ENCODE data around the gene ITGA1.

The ITGA1 gene

DNA sequence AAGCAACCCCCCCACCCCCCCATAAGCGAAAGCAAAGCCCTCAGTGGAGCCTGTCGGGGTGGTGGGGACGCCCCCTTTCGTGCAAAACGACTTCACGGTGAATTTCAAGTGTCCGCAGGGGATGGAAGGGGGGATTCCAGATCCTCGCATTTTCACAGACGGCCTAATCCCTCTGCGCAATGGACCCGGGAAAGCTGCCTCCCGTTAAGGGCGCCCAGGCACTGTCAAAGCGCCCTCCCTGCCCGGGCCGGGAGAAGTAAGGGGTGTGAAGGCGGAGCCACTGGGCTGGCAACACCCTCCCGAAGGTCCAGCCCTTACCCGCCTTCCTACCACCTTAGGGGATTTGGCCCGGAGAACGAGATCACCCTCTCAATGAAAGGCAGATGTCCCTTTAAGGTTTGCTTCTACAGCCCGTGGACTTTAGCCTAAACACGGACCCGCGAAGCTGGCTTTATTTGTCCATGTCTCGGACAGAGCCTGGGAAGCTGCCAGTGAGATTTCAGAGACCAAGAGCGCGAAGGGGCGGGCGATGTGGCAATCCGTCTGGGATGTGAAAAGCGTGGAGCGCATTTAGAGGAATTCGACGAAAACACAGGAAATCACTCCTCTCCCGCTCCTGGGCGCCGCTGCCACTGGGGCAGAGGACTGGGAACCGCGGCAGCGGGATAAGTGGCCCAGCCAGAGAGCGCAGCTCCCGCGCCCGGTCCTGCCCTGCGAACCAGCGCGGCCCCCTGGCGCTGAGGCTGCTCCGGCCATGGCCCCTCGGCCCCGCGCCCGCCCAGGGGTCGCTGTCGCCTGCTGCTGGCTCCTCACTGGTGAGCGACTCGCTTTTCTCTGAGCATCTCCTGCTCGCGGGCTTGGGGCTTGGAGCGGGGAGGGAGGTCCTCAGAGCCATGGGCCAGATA lies at the start of gene ITGA1, which contains the start of gene PELO:
ITGA1 (plus strand) TSS at position 317 of the 905 bp plus-strand sequence; CDS start at position 755, 438 bp downstream.
PELO (plus strand) TSS at position 317 of the 905 bp plus-strand sequence. CDS start 12,479 bp downstream, outside the sequence.
- peak within 1 kb of the TSS; percentile 83 for H3K4me3 ChIP-seq (ENCODE audit: low read length, poor library complexity, severe bottlenecking)
- H3F3A ChIP-seq (ENCODE audit: low read depth) = no peaks in the 10 kb centered on the region
- no peak for TF ChIP-seq EZH2phosphoT487 (IDR thresholded peaks at IDR 0.05; ENCODE audit: borderline replicate concordance)
- TF ChIP-seq, protein P1, sequence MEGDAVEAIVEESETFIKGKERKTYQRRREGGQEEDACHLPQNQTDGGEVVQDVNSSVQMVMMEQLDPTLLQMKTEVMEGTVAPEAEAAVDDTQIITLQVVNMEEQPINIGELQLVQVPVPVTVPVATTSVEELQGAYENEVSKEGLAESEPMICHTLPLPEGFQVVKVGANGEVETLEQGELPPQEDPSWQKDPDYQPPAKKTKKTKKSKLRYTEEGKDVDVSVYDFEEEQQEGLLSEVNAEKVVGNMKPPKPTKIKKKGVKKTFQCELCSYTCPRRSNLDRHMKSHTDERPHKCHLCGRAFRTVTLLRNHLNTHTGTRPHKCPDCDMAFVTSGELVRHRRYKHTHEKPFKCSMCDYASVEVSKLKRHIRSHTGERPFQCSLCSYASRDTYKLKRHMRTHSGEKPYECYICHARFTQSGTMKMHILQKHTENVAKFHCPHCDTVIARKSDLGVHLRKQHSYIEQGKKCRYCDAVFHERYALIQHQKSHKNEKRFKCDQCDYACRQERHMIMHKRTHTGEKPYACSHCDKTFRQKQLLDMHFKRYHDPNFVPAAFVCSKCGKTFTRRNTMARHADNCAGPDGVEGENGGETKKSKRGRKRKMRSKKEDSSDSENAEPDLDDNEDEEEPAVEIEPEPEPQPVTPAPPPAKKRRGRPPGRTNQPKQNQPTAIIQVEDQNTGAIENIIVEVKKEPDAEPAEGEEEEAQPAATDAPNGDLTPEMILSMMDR (conservative IDR thresholded peaks at IDR 0.05; ENCODE audit: low read length) = peak; percentile 45
- no peaks in the 10 kb centered on the region for H3K9me3 ChIP-seq (ENCODE audit: insufficient read depth, low read depth, low read length)
- H2AFZ ChIP-seq (ENCODE audit: low read length) = peak within 1 kb of the TSS; percentile 97
- H3K27me3 ChIP-seq (ENCODE audit: insufficient read depth, low read length, poor library complexity, severe bottlenecking) = no peaks in the 10 kb centered on the region
- peak within 1 kb of the TSS; percentile 83 for H3K4me2 ChIP-seq (ENCODE audit: low read depth, low read length, poor library complexity, severe bottlenecking)
- no peaks in the 10 kb centered on the region for H3K36me3 ChIP-seq (ENCODE audit: insufficient read depth, low read length)
- H4K20me1 ChIP-seq (ENCODE audit: insufficient read depth, low read length, poor library complexity, severe bottlenecking) = no peaks in the 10 kb centered on the region
- peak within 1 kb of the TSS; percentile 57 for H3K9ac ChIP-seq (ENCODE audit: low read depth, low read length, poor library complexity, severe bottlenecking)
- H3K79me2 ChIP-seq (ENCODE audit: insufficient read depth, low read length) = no peaks in the 10 kb centered on the region
- H3K4me1 ChIP-seq (ENCODE audit: insufficient read depth, low read length, poor library complexity, severe bottlenecking) = peaks cover 19% of the 10 kb centered on the region
- no peaks in the 10 kb centered on the region for H3K9me2 ChIP-seq (replicated peaks; ENCODE audit: low read depth, low read length)

DNA sequence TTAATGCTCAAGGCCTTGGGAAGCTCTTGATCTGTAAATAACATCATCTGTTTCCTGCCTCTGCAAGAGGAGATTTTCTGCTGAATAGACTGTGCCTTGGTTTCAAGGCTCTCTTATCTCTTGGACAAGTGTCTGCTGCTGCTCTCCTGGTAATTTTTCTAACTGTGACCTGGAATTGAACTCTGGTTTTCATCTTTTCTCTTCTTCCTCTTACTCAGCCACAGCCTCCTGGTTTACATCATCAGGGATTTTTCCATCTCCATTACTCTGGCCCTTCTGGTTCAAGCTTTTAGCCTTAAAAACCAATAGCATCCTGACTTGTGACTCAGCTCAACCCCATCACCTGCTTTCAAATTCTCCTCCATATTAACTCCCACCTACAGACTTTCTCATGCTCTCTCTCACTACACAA lies 49.6 kb upstream of the ITGA1 start:
- H3K9me2 ChIP-seq (replicated peaks; ENCODE audit: low read depth, low read length) = no peaks in the 10 kb centered on the region
- H4K20me1 ChIP-seq (ENCODE audit: insufficient read depth, low read length, poor library complexity, severe bottlenecking) = no peaks in the 10 kb centered on the region
- no peak overlapping the region for H2AFZ ChIP-seq (ENCODE audit: low read length)
- H3K9ac ChIP-seq (ENCODE audit: low read depth, low read length, poor library complexity, severe bottlenecking) = no peak overlapping the region
- H3K4me2 ChIP-seq (ENCODE audit: low read depth, low read length, poor library complexity, severe bottlenecking) = peak overlapping the region; percentile 41
- TF ChIP-seq, protein P1 (conservative IDR thresholded peaks at IDR 0.05; ENCODE audit: low read length) = no peak
- no peak for TF ChIP-seq EZH2phosphoT487 (IDR thresholded peaks at IDR 0.05; ENCODE audit: borderline replicate concordance)
- H3K9me3 ChIP-seq (ENCODE audit: insufficient read depth, low read depth, low read length) = 0 out of 2 replicates have a peak, but pooled peaks cover 4% of the 10 kb centered on the region
- peaks cover 21% of the 10 kb centered on the region for H3F3A ChIP-seq (ENCODE audit: low read depth)
- H3K4me1 ChIP-seq (ENCODE audit: insufficient read depth, low read length, poor library complexity, severe bottlenecking) = peaks cover 68% of the 10 kb centered on the region
- H3K27me3 ChIP-seq (ENCODE audit: insufficient read depth, low read length, poor library complexity, severe bottlenecking) = no peaks in the 10 kb centered on the region
- no peaks in the 10 kb centered on the region for H3K79me2 ChIP-seq (ENCODE audit: insufficient read depth, low read length)
- no peaks in the 10 kb centered on the region for H3K36me3 ChIP-seq (ENCODE audit: insufficient read depth, low read length)
- peak overlapping the region; percentile 13 for H3K4me3 ChIP-seq (ENCODE audit: low read length, poor library complexity, severe bottlenecking)

DNA sequence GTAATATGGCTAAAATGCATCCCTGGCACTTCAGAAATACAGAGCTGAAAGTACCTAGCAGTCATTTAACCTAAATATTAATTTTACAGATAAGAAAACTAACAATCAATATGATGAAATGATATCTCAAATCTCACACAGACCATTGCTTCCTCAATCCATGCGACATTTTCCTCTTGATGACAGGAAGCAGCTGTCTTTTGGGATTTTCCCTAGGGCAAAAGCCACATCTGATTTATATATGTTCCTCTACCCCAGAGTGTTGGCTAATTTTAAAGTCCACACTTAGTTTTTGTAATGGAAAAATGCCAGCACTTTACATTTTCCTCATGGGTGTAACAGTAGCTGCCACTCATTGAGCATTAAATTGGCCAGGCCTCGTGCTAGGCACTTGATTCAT lies 47.7 kb upstream of the ITGA1 start:
- H3K9me2 ChIP-seq (replicated peaks; ENCODE audit: low read depth, low read length) = no peaks in the 10 kb centered on the region
- no peak for TF ChIP-seq EZH2phosphoT487 (IDR thresholded peaks at IDR 0.05; ENCODE audit: borderline replicate concordance)
- TF ChIP-seq, protein P1 (conservative IDR thresholded peaks at IDR 0.05; ENCODE audit: low read length) = no peak
- H3F3A ChIP-seq (ENCODE audit: low read depth) = peaks cover 21% of the 10 kb centered on the region
- no peak overlapping the region for H3K9ac ChIP-seq (ENCODE audit: low read depth, low read length, poor library complexity, severe bottlenecking)
- peaks cover 78% of the 10 kb centered on the region for H3K4me1 ChIP-seq (ENCODE audit: insufficient read depth, low read length, poor library complexity, severe bottlenecking)
- no peaks in the 10 kb centered on the region for H3K27me3 ChIP-seq (ENCODE audit: insufficient read depth, low read length, poor library complexity, severe bottlenecking)
- H3K36me3 ChIP-seq (ENCODE audit: insufficient read depth, low read length) = no peaks in the 10 kb centered on the region
- no peaks in the 10 kb centered on the region for H3K79me2 ChIP-seq (ENCODE audit: insufficient read depth, low read length)
- no peak overlapping the region for H2AFZ ChIP-seq (ENCODE audit: low read length)
- no peak overlapping the region for H3K4me2 ChIP-seq (ENCODE audit: low read depth, low read length, poor library complexity, severe bottlenecking)
- H3K4me3 ChIP-seq (ENCODE audit: low read length, poor library complexity, severe bottlenecking) = no peak overlapping the region
- H4K20me1 ChIP-seq (ENCODE audit: insufficient read depth, low read length, poor library complexity, severe bottlenecking) = no peaks in the 10 kb centered on the region
- H3K9me3 ChIP-seq (ENCODE audit: insufficient read depth, low read depth, low read length) = 0 out of 2 replicates have a peak, but pooled peaks cover 4% of the 10 kb centered on the region

All from Loucy (cell line).